Activated T-cell treated with anti-CD3 and anti-CD28 coated beads for 4 hours (primary cell): ENCODE measurements around the gene ITGB1BP2.
"Not testable (repeated sequence)": the region's sequence is repeated elsewhere in the genome, so short reads cannot be mapped to it uniquely, and the experiment has no call there.

ENCODE experiments used
- DNase-seq: peaks from one replicate; pipeline ENCODE4 v3.0.0-alpha.2; 2020

The ITGB1BP2 gene

DNA sequence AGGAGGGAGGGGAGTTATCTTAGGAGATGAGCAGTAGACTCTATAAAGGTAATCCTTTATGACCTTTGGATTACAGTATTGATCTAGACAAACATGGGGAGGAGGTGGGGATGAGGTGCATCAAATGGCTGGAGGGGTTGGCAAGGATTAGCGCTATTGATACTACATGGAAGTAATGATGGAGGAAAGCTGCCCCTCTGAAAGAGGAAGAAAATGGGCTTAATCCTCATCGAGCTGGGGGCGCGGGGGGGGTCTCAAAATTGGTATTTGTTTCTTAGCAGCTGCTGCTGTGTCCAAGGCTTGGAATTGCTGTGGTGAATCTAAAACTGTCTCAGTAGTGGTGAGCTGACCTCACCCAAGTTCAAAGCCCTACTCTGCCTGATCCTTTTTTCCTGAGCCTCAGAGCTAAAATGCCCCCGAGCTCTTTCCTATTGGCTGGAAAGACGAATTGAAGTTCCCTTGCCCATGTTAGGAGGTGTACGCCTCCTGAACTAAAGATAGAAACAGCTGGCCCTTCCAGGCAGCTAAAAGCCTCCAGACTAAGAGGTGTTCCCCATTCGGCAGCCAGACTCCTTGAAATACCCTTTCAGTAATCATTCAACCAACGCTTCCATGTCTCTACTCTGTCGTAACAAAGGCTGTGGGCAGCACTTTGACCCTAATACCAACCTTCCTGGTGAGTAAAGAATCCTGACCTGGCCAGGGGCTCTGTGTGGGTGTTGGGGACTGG lies at the start of gene ITGB1BP2:
ITGB1BP2 (plus strand) TSS at position 556 of the 730 bp plus-strand sequence; CDS start at position 613, 57 bp downstream.
- DNase-seq = no peak

DNA sequence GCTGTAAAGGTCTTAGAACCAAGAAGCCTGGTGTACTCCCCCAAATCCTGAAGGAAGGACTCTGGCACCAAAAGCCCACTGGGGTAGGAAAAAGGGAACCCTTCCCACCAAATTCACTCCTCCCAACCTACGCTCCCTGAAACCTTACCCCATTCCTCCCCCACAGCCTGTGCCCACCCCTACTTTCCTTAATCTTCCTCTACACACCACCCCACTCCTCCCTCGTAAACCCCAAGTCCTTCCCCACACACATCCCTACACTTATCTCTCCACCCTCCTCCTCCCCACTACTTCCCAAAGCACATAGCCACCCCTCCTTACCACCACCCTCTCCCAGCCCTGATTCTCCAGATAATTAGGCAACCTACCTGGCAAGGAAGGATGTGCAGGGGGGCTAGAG lies 49.3 kb upstream of the ITGB1BP2 start:
- no peak for DNase-seq

DNA sequence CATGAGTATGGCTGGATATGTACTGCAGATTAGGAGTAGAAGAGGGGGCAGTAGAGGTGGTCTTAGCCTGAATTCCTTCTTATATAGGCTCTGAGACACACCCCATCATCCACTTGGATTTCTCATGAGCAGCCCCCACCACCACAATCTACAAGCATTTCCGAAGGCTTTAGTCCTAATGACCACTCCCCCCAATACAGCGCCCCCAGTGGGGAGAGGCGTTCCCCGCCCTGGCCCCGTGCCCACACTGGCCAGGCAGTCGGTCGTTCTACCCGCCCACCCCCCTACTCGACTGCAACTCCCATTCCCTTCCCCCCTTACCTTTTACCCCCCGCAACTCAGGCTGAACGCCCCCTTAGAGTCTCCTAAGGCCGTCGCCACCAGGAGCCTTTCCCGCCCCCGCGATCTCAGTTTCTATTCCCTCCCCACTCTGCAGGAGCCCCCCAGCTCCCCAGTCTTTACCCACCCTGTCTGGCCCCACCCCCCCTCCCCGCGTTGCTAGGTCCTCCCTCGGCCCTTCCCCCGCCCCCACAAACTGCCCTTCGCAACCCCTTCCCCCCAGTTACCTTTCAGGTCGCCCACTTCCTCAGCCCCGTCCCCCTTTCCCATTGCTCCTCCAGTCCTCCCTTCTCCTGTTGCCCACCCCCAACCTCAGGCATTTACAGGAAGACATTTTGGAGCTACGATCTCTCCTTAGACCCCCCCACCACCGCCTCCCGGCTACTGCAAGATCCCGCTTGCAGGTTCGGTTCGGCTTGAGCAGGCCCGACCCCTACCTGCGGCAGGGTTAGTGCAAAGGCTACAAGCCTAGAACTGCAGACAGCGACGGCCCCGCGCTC lies 48.1 kb upstream of the ITGB1BP2 start:
- DNase-seq = peak; percentile 5

DNA sequence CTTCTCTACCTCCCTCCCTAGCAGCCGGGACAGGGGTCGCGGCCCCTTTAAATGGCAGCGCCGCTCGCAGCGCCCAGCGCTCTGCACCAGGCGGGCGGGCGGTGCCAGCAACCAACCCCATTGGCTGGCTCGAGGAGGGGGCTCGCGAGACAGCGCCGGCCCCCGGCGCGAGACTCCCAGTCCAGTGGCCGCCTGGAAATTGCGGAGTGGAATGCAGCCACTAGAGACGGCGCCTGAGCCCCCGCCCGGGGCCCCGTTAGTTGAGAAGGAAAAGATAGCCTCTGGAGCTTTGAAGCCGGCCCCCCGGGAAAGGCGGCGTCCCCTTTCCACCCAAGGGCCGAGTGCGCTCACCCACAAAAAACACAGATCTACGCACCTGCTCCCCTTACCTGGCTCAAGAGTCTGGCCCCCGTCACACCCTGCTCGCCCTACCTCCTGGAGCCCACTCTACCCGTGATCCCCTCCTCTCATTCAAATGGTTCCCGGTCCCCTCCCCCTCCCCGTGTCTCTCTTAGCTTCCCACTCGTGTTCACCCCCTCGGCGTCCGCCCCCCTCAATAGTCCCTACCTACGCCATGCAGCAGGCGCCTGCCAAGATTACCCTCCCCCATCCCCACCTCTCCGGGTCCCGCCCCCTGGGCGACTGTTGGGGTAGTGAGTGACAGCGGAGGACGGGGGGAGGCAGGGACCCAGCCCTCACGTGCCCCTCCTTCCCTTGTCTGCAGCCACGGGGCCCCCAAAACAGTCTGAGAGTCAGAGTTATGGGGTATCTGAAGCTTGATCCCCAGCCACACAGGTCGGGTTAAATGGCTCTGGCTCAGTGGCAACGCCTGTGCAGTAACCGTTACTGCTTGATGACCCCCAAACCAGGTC lies 47.2 kb upstream of the ITGB1BP2 start, which contains the start of gene ZMYM3:
ZMYM3 (minus strand) TSS at position 49 of the 872 bp plus-strand sequence. CDS start 885 bp downstream, outside the sequence.
- DNase-seq = peak; percentile 57

DNA sequence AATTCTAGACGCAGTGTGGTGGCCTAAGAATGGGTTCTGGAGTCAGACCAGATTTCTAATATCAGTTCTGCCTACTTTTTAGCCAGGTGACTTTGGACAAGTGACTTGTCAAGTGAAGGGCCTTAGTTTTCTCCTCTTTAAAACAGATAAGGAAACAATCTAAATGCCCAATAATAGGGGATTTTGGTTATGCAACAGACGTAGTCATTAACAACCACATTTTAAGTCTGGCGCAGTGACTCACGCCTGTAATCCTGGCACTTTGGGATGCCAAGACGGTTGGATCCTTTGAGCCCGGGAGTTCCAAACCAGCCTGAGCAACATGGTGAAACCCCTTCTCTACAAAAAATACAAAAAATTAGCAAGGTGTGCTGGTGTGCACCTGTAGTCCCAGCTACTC lies 45.5 kb upstream of the ITGB1BP2 start:
- DNase-seq = no peak

DNA sequence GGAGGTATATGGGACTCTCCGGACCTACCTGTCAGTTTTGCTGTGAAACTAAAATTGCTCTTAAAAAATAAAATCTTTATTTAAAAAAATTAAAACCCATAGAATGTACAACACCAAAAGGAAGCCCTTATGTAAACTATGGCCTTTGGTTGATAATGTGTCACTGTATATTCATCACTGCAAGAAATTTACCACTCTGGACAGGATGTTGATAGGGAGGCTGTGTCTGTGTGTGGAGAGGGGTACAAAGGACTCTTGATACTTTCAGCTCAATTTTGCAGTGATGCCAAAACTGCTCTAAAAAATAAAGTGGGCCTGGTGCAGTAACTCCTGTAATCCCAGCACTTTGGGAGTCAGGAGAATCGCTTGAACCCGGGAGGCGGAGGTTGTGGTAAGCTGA lies 44.7 kb upstream of the ITGB1BP2 start:
- no peak for DNase-seq

DNA sequence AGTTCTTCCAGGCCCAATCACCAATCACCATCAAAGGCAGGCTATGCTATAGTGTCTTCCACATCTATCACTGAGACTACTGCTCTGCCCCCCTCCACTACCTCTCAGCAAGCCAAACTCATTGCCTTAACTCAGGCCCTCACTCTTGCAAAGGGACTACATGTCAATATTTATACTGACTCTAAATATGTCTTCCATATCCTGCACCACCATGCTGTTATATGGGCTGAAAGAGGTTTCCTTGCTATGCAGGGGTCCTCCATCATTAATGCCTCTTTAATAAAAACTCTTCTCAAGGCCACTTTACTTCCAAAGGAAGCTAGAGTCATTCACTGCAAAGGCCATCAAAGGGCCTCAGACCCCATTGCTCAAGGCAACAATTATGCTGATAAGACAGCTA lies 32.9 kb upstream of the ITGB1BP2 start:
- not testable (repeated sequence) for DNase-seq

DNA sequence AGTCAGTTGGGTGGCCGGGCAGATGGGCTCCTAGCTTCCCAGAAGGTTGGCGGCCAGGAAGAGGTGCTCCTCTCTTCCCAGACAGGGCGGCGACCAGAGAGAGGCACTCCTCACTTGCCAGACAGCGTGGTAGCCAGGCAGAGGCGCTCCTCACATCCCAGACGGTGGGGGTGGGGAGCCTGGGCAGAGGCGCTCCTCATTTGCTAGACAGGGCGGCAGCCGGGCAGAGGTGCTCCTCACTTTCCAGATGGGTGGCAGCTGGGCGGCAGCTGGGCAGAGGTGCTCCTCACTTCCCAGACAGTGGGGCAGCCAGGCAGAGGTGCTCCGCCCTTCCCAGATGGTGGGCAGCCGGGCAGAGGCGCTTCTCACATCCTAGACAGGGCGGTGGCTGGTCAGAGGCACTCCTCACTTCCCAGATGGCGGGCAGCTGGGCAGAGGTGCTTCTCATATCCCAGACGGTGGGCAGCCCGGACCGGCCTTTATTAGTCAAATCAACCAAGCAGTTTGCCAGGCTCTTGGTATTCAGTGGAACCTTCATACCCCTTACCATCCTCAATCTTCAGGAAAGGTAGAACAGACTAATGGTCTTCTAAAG lies 31.7 kb upstream of the ITGB1BP2 start:
- DNase-seq = no peak

DNA sequence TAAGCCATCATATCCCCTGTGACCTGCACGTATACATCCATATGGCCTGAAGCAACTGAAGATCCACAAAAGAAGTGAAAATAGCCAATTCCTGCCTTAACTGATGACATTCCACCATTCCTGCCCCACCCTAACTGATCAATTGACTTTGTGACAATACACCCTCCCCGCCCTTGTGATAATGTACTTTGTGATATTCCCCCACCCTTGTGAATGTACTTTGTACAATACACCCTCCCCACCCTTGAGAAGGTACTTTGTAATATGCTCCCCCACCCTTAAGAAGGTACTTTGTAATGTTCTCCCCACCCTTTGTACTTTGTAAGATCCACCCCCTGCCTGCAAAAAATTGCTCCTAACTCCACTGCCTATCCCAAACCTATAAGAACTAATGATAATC lies 29.2 kb upstream of the ITGB1BP2 start:
- DNase-seq = not testable (repeated sequence)

DNA sequence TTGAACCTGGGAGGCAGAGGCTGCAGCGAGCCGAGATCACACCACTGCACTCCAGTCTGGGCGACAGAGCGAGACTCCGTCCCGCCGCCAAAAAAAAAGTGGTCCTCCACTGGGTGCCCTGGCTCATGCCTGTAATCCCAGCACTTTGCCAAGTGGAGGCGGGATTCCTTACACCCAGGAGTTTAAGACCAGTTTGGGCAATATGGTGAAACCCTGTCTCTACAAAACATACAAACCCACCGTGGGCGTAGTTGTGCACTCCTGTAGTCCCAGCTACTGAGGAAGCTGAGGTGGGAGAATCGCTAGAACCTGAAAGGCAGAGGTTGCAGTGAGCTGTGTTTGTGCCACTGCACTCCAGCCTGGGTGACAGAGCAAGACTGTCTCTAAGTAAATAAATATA lies 20.2 kb upstream of the ITGB1BP2 start:
- DNase-seq = not testable (repeated sequence)

DNA sequence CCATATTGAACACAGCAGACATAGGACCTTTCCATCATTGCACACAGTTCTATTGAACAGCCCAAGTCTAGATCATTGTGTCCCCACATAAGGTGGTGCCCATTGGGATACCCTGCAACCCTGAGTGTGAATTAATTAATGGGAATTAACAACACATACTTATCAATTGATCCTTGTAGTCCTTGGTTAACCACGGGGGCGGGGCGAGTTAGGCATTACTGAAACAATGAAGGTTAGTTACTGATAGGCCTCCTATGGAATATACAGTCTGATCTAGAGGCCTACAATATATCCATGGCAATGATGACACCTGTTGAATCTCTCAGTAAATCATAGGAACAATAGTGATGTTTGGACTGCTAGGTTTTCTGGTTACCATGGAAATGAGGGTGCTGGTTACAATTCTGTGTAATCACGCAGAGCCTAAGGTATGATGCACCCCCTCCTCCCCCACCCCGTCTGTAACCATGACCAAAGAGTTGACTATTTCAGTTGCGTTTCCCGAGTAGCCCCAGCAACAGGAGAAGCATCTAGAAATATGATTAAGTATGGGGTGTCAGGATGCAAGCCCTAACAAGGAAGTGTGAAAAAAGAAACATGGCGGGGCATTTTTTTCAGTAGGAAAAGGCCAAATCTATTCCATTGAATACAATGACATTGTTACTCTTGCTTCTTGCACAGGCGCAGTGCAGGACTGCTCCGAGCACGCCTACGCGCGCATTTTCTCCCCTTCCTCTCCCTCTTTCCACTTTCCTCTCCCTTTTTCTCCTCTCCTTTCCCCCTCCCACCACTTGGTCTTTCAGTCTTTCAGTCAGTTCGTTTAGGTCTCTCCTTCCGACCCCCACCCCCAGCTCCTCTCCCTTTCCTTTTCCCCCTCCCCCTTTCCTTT lies 18.8 kb upstream of the ITGB1BP2 start:
- DNase-seq = no peak

DNA sequence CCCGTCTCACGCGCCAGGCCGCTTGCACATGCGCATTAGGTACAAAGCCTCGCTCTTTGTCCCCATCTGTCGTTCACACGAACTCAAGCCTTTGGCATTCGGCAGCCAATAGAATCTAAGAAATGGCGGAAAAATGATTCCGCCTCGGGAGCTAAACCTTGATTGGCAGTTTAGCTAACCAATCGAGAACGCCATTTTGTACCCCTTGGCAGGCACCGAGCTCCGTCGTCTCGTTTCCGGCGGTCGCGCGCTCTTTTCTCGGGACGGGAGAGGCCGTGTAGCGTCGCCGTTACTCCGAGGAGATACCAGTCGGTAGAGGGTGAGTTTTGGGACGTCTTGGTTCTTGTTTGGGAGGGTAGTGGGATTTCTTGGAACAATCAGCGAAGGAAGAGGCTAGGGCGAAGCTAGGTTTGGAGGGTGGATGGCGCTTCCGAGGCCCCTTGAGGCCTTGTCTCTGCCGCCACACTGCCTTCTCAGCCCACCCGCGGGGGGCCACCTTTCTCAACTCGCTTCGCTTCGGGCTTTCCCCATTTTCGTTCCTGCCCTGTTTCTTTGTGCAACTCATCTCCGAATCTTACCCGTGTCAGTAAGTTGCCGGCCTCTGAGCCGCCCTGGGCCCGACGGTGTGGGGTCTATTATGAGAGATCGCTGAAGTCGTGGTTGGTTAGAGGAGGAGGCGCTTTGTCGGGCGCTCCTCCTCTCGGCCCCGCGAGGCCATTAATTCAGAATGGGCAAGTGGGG lies 18.0 kb upstream of the ITGB1BP2 start, which contains the start of gene NONO:
NONO (plus strand) TSS at position 233 of the 741 bp plus-strand sequence. CDS start 7,003 bp downstream, outside the sequence.
- DNase-seq = peak; percentile 72

DNA sequence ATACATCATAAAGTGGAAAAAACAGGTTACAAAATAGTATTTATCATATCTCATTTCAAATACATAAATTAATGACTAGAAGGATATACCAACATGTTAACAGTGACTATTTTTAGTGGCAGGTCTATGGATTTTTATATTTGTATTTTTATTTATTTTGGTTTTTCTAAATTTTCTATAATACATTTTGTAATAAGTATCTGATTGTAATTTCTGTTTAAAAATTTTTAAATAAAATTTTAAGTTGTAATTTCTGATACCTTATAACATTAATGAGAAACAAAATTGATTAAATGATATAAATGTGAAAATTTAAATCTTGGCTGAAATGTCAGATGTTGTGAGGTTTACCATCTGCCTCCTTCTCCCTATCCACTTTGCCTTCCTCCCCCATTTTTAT lies 15.6 kb upstream of the ITGB1BP2 start:
- no peak for DNase-seq

DNA sequence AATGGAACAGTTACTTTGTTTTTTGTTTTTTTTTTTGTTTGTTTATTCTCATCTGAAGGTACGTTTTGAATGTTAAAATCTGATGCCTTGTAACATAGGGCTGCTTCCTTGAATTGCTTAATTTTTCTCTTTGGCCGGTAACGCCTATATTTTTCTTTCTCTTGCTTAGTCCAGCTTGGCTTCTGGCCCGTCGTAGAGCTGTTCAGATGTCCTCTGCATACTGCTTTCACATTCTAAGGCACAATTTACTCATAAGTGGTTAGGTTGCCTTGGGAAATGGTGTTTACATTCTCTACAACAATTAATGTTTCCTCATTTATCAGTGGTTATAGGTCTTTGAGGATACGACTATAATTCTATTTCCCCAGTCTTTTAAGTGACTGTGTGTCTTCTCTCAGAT lies 10.2 kb upstream of the ITGB1BP2 start:
- no peak for DNase-seq

DNA sequence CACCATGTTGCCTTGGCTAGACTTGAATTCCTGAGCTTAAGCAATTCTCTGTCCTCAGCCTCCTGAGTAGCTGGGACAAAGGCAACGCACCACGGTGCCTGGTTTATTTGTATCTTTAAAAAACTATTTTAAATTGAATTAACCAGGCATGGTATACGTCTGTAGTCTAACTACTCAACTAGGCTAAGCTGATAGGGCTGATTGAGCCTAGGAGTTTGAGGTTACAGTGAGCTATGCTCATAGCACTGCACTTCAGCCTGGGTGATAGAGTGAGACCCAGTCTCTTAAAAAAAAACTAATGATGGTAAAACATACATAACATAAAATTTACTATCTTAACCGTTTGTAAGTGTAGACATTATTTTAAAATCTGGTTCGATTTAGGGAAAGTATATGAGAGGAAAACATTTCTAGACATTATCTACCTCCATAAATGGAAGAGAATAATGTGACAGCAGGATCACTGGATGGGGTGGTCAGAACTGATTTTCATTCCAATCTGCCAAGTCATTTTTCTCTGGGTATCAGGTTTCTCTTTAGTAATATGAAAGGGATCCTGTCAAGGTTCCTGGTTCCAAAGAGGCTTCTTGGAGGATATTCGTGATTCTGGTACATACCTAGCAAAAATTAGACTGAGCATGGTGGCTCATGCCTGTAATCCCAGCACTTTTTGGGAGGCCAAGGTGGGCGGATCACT lies 8.7 kb upstream of the ITGB1BP2 start:
- no peak for DNase-seq

DNA sequence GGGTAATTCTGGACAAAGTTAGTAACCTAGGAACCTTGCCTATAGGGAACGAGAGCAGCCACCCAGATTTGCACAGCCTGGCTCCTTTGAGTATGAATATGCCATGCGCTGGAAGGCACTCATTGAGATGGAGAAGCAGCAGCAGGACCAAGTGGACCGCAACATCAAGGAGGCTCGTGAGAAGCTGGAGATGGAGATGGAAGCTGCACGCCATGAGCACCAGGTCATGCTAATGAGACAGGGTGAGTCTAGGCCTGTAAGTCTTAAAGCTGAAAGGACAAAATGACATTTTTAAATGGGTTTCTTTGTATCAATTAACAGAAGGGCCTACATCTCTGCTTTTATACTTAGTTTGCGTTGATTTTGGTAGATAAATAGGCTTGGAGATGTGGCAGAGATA lies 4.7 kb upstream of the ITGB1BP2 start:
- no peak for DNase-seq

DNA sequence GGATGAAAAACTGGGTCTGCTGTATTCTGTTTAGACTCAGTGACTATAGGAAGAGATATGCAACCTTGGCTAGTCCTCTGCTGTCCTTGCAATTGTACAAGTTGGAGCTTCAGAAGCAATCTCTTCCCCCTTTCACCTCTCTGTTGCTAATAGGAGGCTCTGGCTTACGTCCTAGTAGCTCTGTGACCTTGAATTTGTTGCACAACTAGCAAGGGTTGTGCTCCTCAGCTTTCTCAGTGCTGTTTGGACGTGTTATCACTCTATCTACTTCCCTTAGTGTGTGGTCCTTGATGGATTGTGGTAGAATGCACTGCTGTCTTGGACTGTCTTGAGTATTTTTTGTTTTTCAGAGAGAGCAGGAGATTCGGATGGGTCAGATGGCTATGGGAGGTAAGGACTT lies 3.4 kb upstream of the ITGB1BP2 start:
- no peak for DNase-seq

DNA sequence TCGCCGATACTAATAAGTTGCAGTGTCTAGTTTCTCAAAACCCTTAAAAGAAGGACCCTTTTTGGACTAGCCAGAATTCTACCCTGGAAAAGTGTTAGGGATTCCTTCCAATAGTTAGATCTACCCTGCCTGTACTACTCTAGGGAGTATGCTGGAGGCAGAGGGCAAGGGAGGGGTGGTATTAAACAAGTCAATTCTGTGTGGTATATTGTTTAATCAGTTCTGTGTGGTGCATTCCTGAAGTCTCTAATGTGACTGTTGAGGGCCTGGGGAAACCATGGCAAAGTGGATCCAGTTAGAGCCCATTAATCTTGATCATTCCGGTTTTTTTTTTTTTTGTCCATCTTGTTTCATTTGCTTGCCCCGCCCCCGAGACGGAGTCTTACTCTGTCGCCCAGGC lies 1.5 kb upstream of the ITGB1BP2 start:
- DNase-seq = not testable (repeated sequence)

DNA sequence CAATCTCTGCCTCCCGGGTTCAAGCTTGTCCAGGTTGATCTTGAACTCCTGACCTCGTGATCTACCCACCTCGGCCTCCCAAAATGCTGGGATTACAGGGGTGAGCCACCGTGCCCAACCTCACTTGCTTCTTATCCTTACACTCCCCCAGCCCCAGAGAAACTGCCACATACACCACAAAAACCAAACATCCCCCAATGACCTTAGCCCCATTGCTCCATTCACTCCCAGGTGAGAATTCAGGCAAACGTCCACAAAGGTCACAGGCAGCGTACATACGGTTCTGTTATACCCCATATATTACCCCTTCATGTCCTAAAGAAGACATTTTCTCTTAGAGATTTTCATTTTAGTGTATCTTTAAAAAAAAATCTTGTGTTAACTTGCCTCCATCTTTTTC lies 1.1 kb upstream of the ITGB1BP2 start:
- DNase-seq = not testable (repeated sequence)
